Measurements from ENCODE around the gene ALLC.

- TF ChIP-seq, protein P1, sequence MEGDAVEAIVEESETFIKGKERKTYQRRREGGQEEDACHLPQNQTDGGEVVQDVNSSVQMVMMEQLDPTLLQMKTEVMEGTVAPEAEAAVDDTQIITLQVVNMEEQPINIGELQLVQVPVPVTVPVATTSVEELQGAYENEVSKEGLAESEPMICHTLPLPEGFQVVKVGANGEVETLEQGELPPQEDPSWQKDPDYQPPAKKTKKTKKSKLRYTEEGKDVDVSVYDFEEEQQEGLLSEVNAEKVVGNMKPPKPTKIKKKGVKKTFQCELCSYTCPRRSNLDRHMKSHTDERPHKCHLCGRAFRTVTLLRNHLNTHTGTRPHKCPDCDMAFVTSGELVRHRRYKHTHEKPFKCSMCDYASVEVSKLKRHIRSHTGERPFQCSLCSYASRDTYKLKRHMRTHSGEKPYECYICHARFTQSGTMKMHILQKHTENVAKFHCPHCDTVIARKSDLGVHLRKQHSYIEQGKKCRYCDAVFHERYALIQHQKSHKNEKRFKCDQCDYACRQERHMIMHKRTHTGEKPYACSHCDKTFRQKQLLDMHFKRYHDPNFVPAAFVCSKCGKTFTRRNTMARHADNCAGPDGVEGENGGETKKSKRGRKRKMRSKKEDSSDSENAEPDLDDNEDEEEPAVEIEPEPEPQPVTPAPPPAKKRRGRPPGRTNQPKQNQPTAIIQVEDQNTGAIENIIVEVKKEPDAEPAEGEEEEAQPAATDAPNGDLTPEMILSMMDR (IDR thresholded peaks at IDR 0.05 in 4 of 5, conservative IDR thresholded peaks at IDR 0.05 in 1 of 5) = no peak
- TF ChIP-seq POLR2A (IDR thresholded peaks at IDR 0.05) = no peak
These were observed 51.2 kb downstream of the ALLC start for GRCh38 chr2:3709225-3709624.

Measured in gastrocnemius medialis (tissue), 4 donors.